H9 (cell line): ENCODE data around the gene PDE4B. TPM values are rescaled to one million over a fixed set of nuclear protein-coding genes. Genes with fewer than 3 reads are reported as not detected.

ENCODE experiments used
- DNase-seq: peaks from one replicate; pipeline ENCODE4 v3.0.0-alpha.2; 2017
- H2AFZ ChIP-seq: one replicate; pipeline ENCODE4 v1.6.1; 2013; ENCODE audit warnings: mild to moderate bottlenecking, low read length, control low read depth, moderate library complexity
- H2AK5ac ChIP-seq: 2 replicates; pipeline ENCODE4 v1.6.1; 2013; ENCODE audit warnings: low read length, control low read depth, mixed read lengths; ENCODE audit not compliant: insufficient read length
- H2BK120ac ChIP-seq: one replicate; pipeline ENCODE4 v1.6.1; 2013; ENCODE audit warnings: low read depth, mild to moderate bottlenecking, low read length, control low read depth, inconsistent platforms; ENCODE audit not compliant: poor library complexity, severe bottlenecking
- H2BK12ac ChIP-seq: 2 replicates; pipeline ENCODE4 v1.6.1; 2013; ENCODE audit warnings: low read length, control low read depth, mixed read lengths, low read depth; ENCODE audit not compliant: insufficient read length
- H2BK15ac ChIP-seq: 2 replicates; pipeline ENCODE4 v1.6.1; 2013; ENCODE audit warnings: low read depth, low read length, control low read depth
- H2BK20ac ChIP-seq: one replicate; pipeline ENCODE4 v1.6.1; 2013; ENCODE audit warnings: low read depth, mild to moderate bottlenecking, low read length, control low read depth, inconsistent platforms; ENCODE audit not compliant: poor library complexity, severe bottlenecking
- H2BK5ac ChIP-seq: 2 replicates; pipeline ENCODE4 v1.6.1; 2013; ENCODE audit warnings: low read length, control low read depth, mixed read lengths; ENCODE audit not compliant: insufficient read length
- H3K14ac ChIP-seq: 2 replicates; pipeline ENCODE4 v1.6.1; 2013; ENCODE audit warnings: low read length, control low read depth; ENCODE audit not compliant: insufficient read depth
- H3K18ac ChIP-seq: 2 replicates; pipeline ENCODE4 v1.6.1; 2013; ENCODE audit warnings: low read depth, mild to moderate bottlenecking, mixed read lengths, low read length, control low read depth; ENCODE audit not compliant: insufficient read length
- H3K23ac ChIP-seq: 2 replicates; pipeline ENCODE4 v1.6.1; 2013; ENCODE audit warnings: low read length, control low read depth, mixed read lengths, low read depth; ENCODE audit not compliant: insufficient read length
- H3K23me2 ChIP-seq: 2 replicates; pipeline ENCODE4 v1.6.1; 2013; ENCODE audit warnings: low read depth, mild to moderate bottlenecking, mixed read lengths, low read length, control low read depth; ENCODE audit not compliant: insufficient read length, poor library complexity, severe bottlenecking
- H3K27ac ChIP-seq: 2 replicates; pipeline ENCODE4 v1.5.1; 2013; ENCODE audit warnings: low read length, control low read depth, mixed read lengths, low read depth; ENCODE audit not compliant: insufficient read length
- H3K27me3 ChIP-seq: 2 replicates; pipeline ENCODE4 v1.6.1; 2013; ENCODE audit warnings: low read length, control low read depth, inconsistent platforms; ENCODE audit not compliant: insufficient read depth
- H3K4ac ChIP-seq: 2 replicates; pipeline ENCODE4 v1.6.1; 2013; ENCODE audit warnings: low read depth, mild to moderate bottlenecking, control low read depth, inconsistent platforms, low read length, moderate library complexity
- H3K4me1 ChIP-seq: 2 replicates; pipeline ENCODE4 v1.6.1; 2013; ENCODE audit warnings: low read length, control low read depth, inconsistent platforms; ENCODE audit not compliant: insufficient read depth
- H3K4me2 ChIP-seq: 2 replicates; pipeline ENCODE4 v1.6.1; 2013; ENCODE audit warnings: low read length, control low read depth, mixed read lengths; ENCODE audit not compliant: insufficient read length, insufficient read depth
- H3K56ac ChIP-seq: 2 replicates; pipeline ENCODE4 v1.6.1; 2013; ENCODE audit warnings: low read depth, mild to moderate bottlenecking, mixed read lengths, low read length, control low read depth; ENCODE audit not compliant: insufficient read length
- H3K79me1 ChIP-seq: 2 replicates; pipeline ENCODE4 v1.6.1; 2013; ENCODE audit warnings: low read depth, mild to moderate bottlenecking, moderate library complexity, low read length, control low read depth, inconsistent platforms; ENCODE audit not compliant: insufficient read depth, poor library complexity, severe bottlenecking
- H3K79me2 ChIP-seq: 2 replicates; pipeline ENCODE4 v1.6.1; 2013; ENCODE audit warnings: low read length, control low read depth, inconsistent platforms; ENCODE audit not compliant: insufficient read depth
- H3K9ac ChIP-seq: 2 replicates; pipeline ENCODE4 v1.6.1; 2013; ENCODE audit warnings: low read length, control low read depth, mixed read lengths; ENCODE audit not compliant: insufficient read length; ENCODE audit errors: extremely low read depth
- H3K9me3 ChIP-seq: one replicate; pipeline ENCODE4 v1.6.1; 2013; ENCODE audit warnings: low read depth, low read length, inconsistent platforms; ENCODE audit not compliant: control insufficient read depth
- H3T11ph ChIP-seq: one replicate; pipeline ENCODE4 v1.6.1; 2013; ENCODE audit warnings: mild to moderate bottlenecking, low read length, control low read depth, inconsistent platforms
- H4K20me1 ChIP-seq: one replicate; pipeline ENCODE4 v1.6.1; 2013; ENCODE audit not compliant: control insufficient read depth, insufficient read length, insufficient read depth
- H4K5ac ChIP-seq: 2 replicates; pipeline ENCODE4 v1.6.1; 2013; ENCODE audit warnings: low read depth, mild to moderate bottlenecking, mixed read lengths, low read length, control low read depth; ENCODE audit not compliant: insufficient read length
- H4K8ac ChIP-seq: replicated peaks from 2 replicates; pipeline ENCODE4 v1.6.1; 2013; ENCODE audit warnings: low read length, control low read depth, mixed read lengths, low read depth; ENCODE audit not compliant: insufficient read length
- H4K91ac ChIP-seq: 2 replicates; pipeline ENCODE4 v1.6.1; 2013; ENCODE audit warnings: low read depth, mild to moderate bottlenecking, moderate library complexity, mixed read lengths, low read length, control low read depth; ENCODE audit not compliant: insufficient read length
- H3K27ac Mint-ChIP-seq, 3 experiments: 2 replicates in 2 of 3; 3 replicates in 1 of 3; pipeline ENCODE4 v1.8.0; 2020 to 2021; ENCODE audit warnings: mixed read lengths in 3 of 3, mild to moderate bottlenecking in 1 of 3, moderate library complexity in 1 of 3
- H3K27me3 Mint-ChIP-seq: 2 replicates; pipeline ENCODE4 v1.8.0; 2021; ENCODE audit warnings: low read depth, mild to moderate bottlenecking, moderate library complexity, mixed read lengths
- H3K36me3 Mint-ChIP-seq, 3 experiments: 2 replicates in 2 of 3; 3 replicates in 1 of 3; pipeline ENCODE4 v1.8.0; 2020 to 2021; ENCODE audit warnings: low read depth in 3 of 3, mixed read lengths in 3 of 3; ENCODE audit not compliant: insufficient read depth in 1 of 3
- H3K4me1 Mint-ChIP-seq, 2 experiments: 2 replicates each; pipeline ENCODE4 v1.8.0; 2020; ENCODE audit warnings: mixed read lengths in 2 of 2
- H3K4me3 Mint-ChIP-seq, 2 experiments: 2 replicates in 1 of 2; 3 replicates in 1 of 2; pipeline ENCODE4 v1.8.0; 2020 to 2021; ENCODE audit warnings: mild to moderate bottlenecking in 2 of 2, mixed read lengths in 2 of 2, moderate library complexity in 1 of 2
- H3K9me3 Mint-ChIP-seq, 2 experiments: 2 replicates in 1 of 2; 3 replicates in 1 of 2; pipeline ENCODE4 v1.8.0; 2020; ENCODE audit warnings: mild to moderate bottlenecking in 2 of 2, mixed read lengths in 2 of 2, moderate library complexity in 1 of 2
- WGBS: extraction: QIAGEN DNeasy Blood & Tissue Kit; methylation state at CpG from one replicate; pipeline ENCODE4 v1.1.7; 2013; ENCODE audit warnings: missing lambda C conversion rate, low lambda C conversion rate, mixed read lengths; ENCODE audit not compliant: insufficient read length; ENCODE audit errors: extremely low coverage; 5-methylcytosine and 5-hydroxymethylcytosine counted together
- total RNA-seq: library from RNA; stranded (reverse); gene quantifications from 2 replicates; pipeline ENCODE4 v1.2.1, GENCODE V29; 2021
- TF ChIP-seq, protein P1 (sequence below): fragments of 200-600 bp; sonication (generic); conservative IDR thresholded peaks from 3 replicates; pipeline ENCODE4 v1.8.0; 2021; ENCODE audit warnings: antibody characterized with exemption, mild to moderate bottlenecking

Gene PDE4B
- total RNA-seq, 1 experiment from 2014 or later, result 19.8 TPM

DNA sequence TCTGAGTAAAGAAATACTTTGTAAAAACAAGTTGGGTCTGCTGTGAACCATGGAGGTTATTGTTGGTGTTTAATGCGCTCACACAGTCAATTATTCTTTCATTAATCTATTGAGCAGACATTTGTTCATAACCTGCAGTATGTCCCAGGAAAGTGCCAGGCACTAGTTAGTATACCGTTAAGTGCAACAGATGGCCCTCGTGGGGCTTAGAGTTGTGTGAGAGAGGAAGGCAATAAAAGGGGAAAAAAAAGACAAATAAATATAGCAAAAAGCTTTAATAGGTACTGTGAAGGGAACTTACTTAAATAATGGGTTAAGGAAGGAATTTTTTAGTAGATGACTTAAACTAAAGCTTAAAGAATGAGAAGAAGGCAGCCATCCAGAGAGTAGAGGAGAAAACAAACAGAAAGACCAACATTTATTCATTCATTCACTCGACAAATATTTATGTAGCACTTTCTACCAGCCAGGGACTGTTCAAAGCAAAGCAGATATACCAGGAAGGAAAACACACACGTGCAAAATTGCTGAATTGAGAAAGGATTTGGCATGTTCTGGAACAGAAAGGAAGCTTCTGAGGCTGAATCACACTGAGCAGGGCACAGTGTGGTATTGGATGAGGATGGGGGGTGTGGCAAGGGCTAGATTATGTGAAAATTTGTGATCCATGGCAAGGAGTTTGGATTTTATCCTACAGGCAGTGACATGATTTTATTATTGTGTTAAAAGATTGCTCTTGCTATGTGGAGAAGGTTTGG is 445.2 kb downstream of the PDE4B start:
- H3K4me1 ChIP-seq, result no peaks in the 10 kb centered on the region
- H4K8ac ChIP-seq, result no peak overlapping the region
- H3K56ac ChIP-seq, result no peak overlapping the region
- H4K20me1 ChIP-seq, result no peaks in the 10 kb centered on the region
- no peaks in the 10 kb centered on the region for H3K79me2 ChIP-seq
- no peak overlapping the region for H4K91ac ChIP-seq
- H2BK5ac ChIP-seq, result no peak overlapping the region
- H3K27me3 Mint-ChIP-seq, result no peaks in the 10 kb centered on the region; the same call in none of the 2 replicates
- no peak overlapping the region for H3K14ac ChIP-seq
- H3K9me3 ChIP-seq, result no peaks in the 10 kb centered on the region
- H3K4me3 Mint-ChIP-seq, result no peak overlapping the region
- no peaks in the 10 kb centered on the region for H3K9me3 Mint-ChIP-seq
- TF ChIP-seq, protein P1, sequence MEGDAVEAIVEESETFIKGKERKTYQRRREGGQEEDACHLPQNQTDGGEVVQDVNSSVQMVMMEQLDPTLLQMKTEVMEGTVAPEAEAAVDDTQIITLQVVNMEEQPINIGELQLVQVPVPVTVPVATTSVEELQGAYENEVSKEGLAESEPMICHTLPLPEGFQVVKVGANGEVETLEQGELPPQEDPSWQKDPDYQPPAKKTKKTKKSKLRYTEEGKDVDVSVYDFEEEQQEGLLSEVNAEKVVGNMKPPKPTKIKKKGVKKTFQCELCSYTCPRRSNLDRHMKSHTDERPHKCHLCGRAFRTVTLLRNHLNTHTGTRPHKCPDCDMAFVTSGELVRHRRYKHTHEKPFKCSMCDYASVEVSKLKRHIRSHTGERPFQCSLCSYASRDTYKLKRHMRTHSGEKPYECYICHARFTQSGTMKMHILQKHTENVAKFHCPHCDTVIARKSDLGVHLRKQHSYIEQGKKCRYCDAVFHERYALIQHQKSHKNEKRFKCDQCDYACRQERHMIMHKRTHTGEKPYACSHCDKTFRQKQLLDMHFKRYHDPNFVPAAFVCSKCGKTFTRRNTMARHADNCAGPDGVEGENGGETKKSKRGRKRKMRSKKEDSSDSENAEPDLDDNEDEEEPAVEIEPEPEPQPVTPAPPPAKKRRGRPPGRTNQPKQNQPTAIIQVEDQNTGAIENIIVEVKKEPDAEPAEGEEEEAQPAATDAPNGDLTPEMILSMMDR, result no peak
- H2BK15ac ChIP-seq, result no peak overlapping the region
- no peak overlapping the region for H3K18ac ChIP-seq
- H3K4me1 Mint-ChIP-seq, result no peaks in the 10 kb centered on the region
- H3K79me1 ChIP-seq, result no peaks in the 10 kb centered on the region
- H2BK20ac ChIP-seq, result no peak overlapping the region
- H3K4ac ChIP-seq, result no peak overlapping the region
- H3K27me3 ChIP-seq, result no peaks in the 10 kb centered on the region
- H3T11ph ChIP-seq, result no peak overlapping the region
- H3K36me3 Mint-ChIP-seq, result no peaks in the 10 kb centered on the region
- H2AFZ ChIP-seq, result no peak overlapping the region
- H4K5ac ChIP-seq, result no peak overlapping the region
- no peak overlapping the region for H2AK5ac ChIP-seq
- H3K27ac ChIP-seq, result no peak overlapping the region
- no peak overlapping the region for H2BK12ac ChIP-seq
- no peak for DNase-seq
- H3K23ac ChIP-seq, result no peak overlapping the region
- no peaks in the 10 kb centered on the region for H3K23me2 ChIP-seq
- no peak overlapping the region; a peak in 1 of 7 replicates for H3K27ac Mint-ChIP-seq
- WGBS, result no CpG with 5 or more reads among the region's 5 CpGs
- H2BK120ac ChIP-seq, result no peak overlapping the region
- H3K9ac ChIP-seq, result no peak overlapping the region
- H3K4me2 ChIP-seq, result no peak overlapping the region
